HEK293T (cell line): ENCODE results near the gene RPAP3.

Experiments used
- ARNT ChIP-seq: fragments of 450-650 bp; IDR thresholded peaks from 2 replicates; pipeline ENCODE4 v1.6.1; 2017; ENCODE audit warnings: mild to moderate bottlenecking
- BHLHE40 ChIP-seq: fragments of 450-650 bp; IDR thresholded peaks from 2 replicates; pipeline ENCODE4 v1.6.1; 2016; ENCODE audit warnings: mild to moderate bottlenecking, moderate library complexity, borderline replicate concordance
- ELF4 ChIP-seq: fragments of 450-650 bp; IDR thresholded peaks from 2 replicates; pipeline ENCODE4 v1.6.1; 2017; ENCODE audit warnings: antibody characterized with exemption
- FOXA1 ChIP-seq: fragments of 450-650 bp; IDR thresholded peaks from 2 replicates; pipeline ENCODE4 v1.6.1; 2016; ENCODE audit warnings: mild to moderate bottlenecking
- FOXM1 ChIP-seq: fragments of 450-650 bp; IDR thresholded peaks from 2 replicates; pipeline ENCODE4 v1.6.1; 2017; ENCODE audit warnings: mild to moderate bottlenecking, borderline replicate concordance
- LEF1 ChIP-seq: fragments of 450-650 bp; IDR thresholded peaks from 2 replicates; pipeline ENCODE4 v1.6.1; 2017; ENCODE audit warnings: mild to moderate bottlenecking, borderline replicate concordance
- PKNOX1 ChIP-seq: fragments of 450-650 bp; IDR thresholded peaks from 2 replicates; pipeline ENCODE4 v1.6.1; 2016
- SP1 ChIP-seq: fragments of 450-650 bp; IDR thresholded peaks from 2 replicates; pipeline ENCODE4 v1.6.1; 2017
- SUZ12 ChIP-seq: fragments of 450-650 bp; IDR thresholded peaks from 2 replicates; pipeline ENCODE4 v1.6.1; 2016; ENCODE audit warnings: mild to moderate bottlenecking
- TARDBP ChIP-seq: fragments of 450-650 bp; IDR thresholded peaks from 2 replicates; pipeline ENCODE4 v1.6.1; 2016

DNA sequence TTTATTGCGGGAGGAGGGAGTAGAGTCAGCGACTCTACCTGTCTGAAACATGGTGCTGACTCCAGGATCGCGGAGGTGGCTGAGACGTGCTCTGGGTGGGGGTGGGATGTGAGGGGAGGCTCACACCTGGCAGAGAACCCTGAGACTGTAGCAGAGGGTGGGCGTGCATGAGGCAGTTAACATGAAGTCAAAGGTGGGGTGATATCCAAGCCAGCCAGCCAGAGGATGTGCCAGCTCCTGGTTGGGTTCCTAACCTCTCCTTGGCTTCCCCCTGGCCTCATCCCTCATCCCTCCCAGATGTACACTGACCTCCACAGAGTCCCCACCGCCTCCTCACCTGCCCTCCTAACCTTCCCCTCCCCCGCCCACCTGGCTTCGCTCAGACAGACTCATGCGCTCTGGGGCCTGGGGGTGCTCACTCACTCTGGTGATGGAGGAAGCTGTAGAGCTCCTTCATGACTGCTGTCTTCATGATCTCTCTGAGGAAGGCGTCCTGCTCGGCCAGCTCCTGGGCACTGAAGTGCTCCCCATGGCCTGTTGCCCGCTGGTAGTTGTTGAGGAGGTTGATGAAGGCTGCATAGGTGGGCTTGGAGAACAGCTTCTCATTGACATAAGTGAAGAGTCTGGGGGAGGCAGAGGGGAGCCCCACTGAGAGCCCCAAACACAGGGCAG is 10.2 kb upstream of the RPAP3 start:
- TF ChIP-seq ARNT (no peak), SP1 (no peak), ELF4 (no peak), BHLHE40 (no peak), PKNOX1 (no peak), FOXM1 (no peak), LEF1 (no peak), SUZ12 (no peak), TARDBP (no peak), FOXA1 (no peak)
